HCT116 (cell line): Measurements from ENCODE around the gene SAMD4A. TPM values are rescaled to one million over a fixed set of nuclear protein-coding genes. Genes with fewer than 3 reads are reported as not detected.

Experiments
- ATAC-seq: fragments of 200-7000 bp; cut with Tn5 transposase; 2 replicates; pipeline ENCODE4 v1.9.1; 2020; ENCODE audit warnings: mild to moderate bottlenecking, moderate library complexity
- BruUV-seq: library from RNA; stranded (reverse); fragments of 400-500 nt; replicated peaks from 2 replicates; lab custom pipeline; 2021; lab: Mats Ljungman, UMichigan
- CTCF ChIA-PET: fragments of 300-600 bp; sonication (Branson Sonifier 250); formaldehyde crosslinking; loops from one replicate; lab custom pipeline; 2021; ENCODE audit warnings: antibody characterized with exemption; lab: Charles Lee
- POLR2A ChIA-PET: fragments of 300-600, 350-600 bp; sonication (Branson Sonifier 250); formaldehyde crosslinking; loops from one replicate; lab custom pipeline; 2021; ENCODE audit warnings: antibody characterized with exemption; lab: Charles Lee
- RAD21 ChIA-PET, 2 experiments: fragments of 300-600 bp; sonication (Branson Sonifier 250); formaldehyde crosslinking; loops; one replicate each; lab custom pipeline; 2023; ENCODE audit warnings: low total read pairs in 2 of 2; ENCODE audit not compliant: uncharacterized antibody in 2 of 2, unreplicated experiment in 2 of 2, low non-redundant PET in 1 of 2; lab: Charles Lee
- DNase-seq: peaks from one replicate; pipeline ENCODE4 v3.0.0-alpha.2; 2010; ENCODE audit warnings: low read depth, low spot score
- H2AFZ ChIP-seq: fragments of 200-600 bp; shearing (Covaris generic), sonication (generic); 2 replicates; pipeline ENCODE4 v1.6.1; 2017; ENCODE audit warnings: low read depth, mixed run types, mixed read lengths, antibody characterized with exemption, low read length; ENCODE audit not compliant: poor library complexity, severe bottlenecking
- H3K27ac ChIP-seq: 2 replicates; pipeline ENCODE4 v1.5.1; 2012; ENCODE audit warnings: low read depth, low read length
- H3K27me3 ChIP-seq: fragments of 200-600 bp; sonication (generic); 2 replicates; pipeline ENCODE4 v1.6.1; 2016; ENCODE audit warnings: mixed run types, low read length, mixed read lengths; ENCODE audit not compliant: insufficient read depth
- H3K36me3 ChIP-seq, 2 experiments: fragments of 200-500 bp in 1 of 2; fragments of 200-600 bp in 1 of 2; sonication (Bioruptor generic) in 1 of 2; sonication (generic) in 1 of 2; 2 replicates each; pipeline versions ENCODE4 v1.5.1 to v1.6.1; 2014 to 2016; ENCODE audit warnings: low read length in 2 of 2, inconsistent platforms in 1 of 2, mixed read lengths in 1 of 2, mixed run types in 1 of 2; ENCODE audit not compliant: insufficient read depth in 2 of 2, control insufficient read depth in 1 of 2
- H3K4me1 ChIP-seq, 2 experiments: fragments of 200-600 bp in 1 of 2; sonication (generic) in 1 of 2; 2 replicates each; pipeline versions ENCODE4 v1.5.1 to v1.6.1; 2012 to 2017; ENCODE audit warnings: low read length in 2 of 2, inconsistent platforms in 1 of 2, mild to moderate bottlenecking in 1 of 2, mixed read lengths in 1 of 2, mixed run types in 1 of 2, moderate library complexity in 1 of 2; ENCODE audit not compliant: insufficient read depth in 2 of 2, control insufficient read depth in 1 of 2
- H3K4me2 ChIP-seq: fragments of 200-600 bp; sonication (generic); 2 replicates; pipeline ENCODE4 v1.6.1; 2017; ENCODE audit warnings: mixed run types, low read length, mixed read lengths
- H3K4me3 ChIP-seq, 2 experiments: fragments of 200-600 bp in 1 of 2; sonication (generic) in 1 of 2; replicated peaks in 1 of 2; 2 replicates each; pipeline ENCODE4 v1.5.1; 2011 to 2016; ENCODE audit warnings: low read length in 2 of 2, control low read depth in 1 of 2, low read depth in 1 of 2, mild to moderate bottlenecking in 1 of 2, mixed read lengths in 1 of 2, mixed run types in 1 of 2
- H3K79me2 ChIP-seq: fragments of 200-600 bp; sonication (generic); 2 replicates; pipeline ENCODE4 v1.6.1; 2017; ENCODE audit warnings: mild to moderate bottlenecking, mixed run types, low read length, moderate library complexity, mixed read lengths; ENCODE audit not compliant: insufficient read depth
- H3K9ac ChIP-seq: fragments of 200-600 bp; sonication (generic); 2 replicates; pipeline ENCODE4 v1.6.1; 2016; ENCODE audit warnings: low read length, mixed read lengths
- H3K9me2 ChIP-seq: fragments of 200-600 bp; sonication (generic), shearing (Covaris generic); 2 replicates; pipeline ENCODE4 v1.6.1; 2017; ENCODE audit warnings: mixed run types, mild to moderate bottlenecking, moderate library complexity; ENCODE audit not compliant: insufficient read depth
- H3K9me3 ChIP-seq, 2 experiments: fragments of 200-500 bp in 1 of 2; fragments of 200-600 bp in 1 of 2; sonication (Bioruptor generic) in 1 of 2; sonication (generic) in 1 of 2; 2 replicates each; pipeline ENCODE4 v1.6.1; 2014 to 2017; ENCODE audit warnings: low read length in 2 of 2, mixed read lengths in 2 of 2, inconsistent platforms in 1 of 2, low read depth in 1 of 2, mild to moderate bottlenecking in 1 of 2, mixed run types in 1 of 2, moderate library complexity in 1 of 2; ENCODE audit not compliant: control insufficient read depth in 1 of 2, insufficient read depth in 1 of 2
- H4K20me1 ChIP-seq: fragments of 200-600 bp; sonication (generic), shearing (Covaris generic); 2 replicates; pipeline ENCODE4 v1.6.1; 2017; ENCODE audit warnings: mixed run types, mild to moderate bottlenecking, moderate library complexity; ENCODE audit not compliant: insufficient read depth
- CBX3 ChIP-seq: IDR thresholded peaks from 2 replicates; pipeline ENCODE4 v1.6.1; 2012; ENCODE audit warnings: low read depth
- EZH2 ChIP-seq: fragments of 200-600 bp; sonication (generic); IDR thresholded peaks from 2 replicates; pipeline ENCODE4 v1.6.1; 2017; ENCODE audit warnings: antibody characterized with exemption, mixed run types
- FOSL1 ChIP-seq: IDR thresholded peaks from 2 replicates; pipeline ENCODE4 v1.6.1; 2012; ENCODE audit warnings: low read depth
- JUND ChIP-seq: IDR thresholded peaks from 2 replicates; pipeline ENCODE4 v1.6.1; 2012
- POLR2A ChIP-seq: IDR thresholded peaks from 2 replicates; pipeline ENCODE4 v1.7.0; 2011; ENCODE audit warnings: borderline replicate concordance; ENCODE audit not compliant: insufficient read depth, insufficient read length; ENCODE audit errors: extremely low read depth
- POLR2AphosphoS5 ChIP-seq: IDR thresholded peaks from 2 replicates; pipeline ENCODE4 v1.6.1; 2011; ENCODE audit warnings: mild to moderate bottlenecking, low read depth, low read length, moderate library complexity
- SIN3A ChIP-seq: IDR thresholded peaks from 2 replicates; pipeline ENCODE4 v1.6.1; 2012; ENCODE audit warnings: low read depth
- TCF7L2 ChIP-seq: IDR thresholded peaks from 2 replicates; pipeline ENCODE4 v1.7.0; 2011; ENCODE audit warnings: borderline replicate concordance, inconsistent platforms; ENCODE audit not compliant: insufficient read depth, insufficient read length; ENCODE audit errors: extremely low read depth
- YY1 ChIP-seq: IDR thresholded peaks from 2 replicates; pipeline ENCODE4 v1.6.1; 2011; ENCODE audit warnings: low read length, low read depth, moderate library complexity, mild to moderate bottlenecking; ENCODE audit not compliant: insufficient replicate concordance; ENCODE audit errors: extremely low read depth
- intact Hi-C: fragments of 100-400 bp; cut with micrococcal nuclease; formaldehyde crosslinking; loops from 2 replicates; pipeline ENCODE4 v1.10.0; 2022
- total RNA-seq: library from RNA; stranded (reverse); gene quantifications from one replicate; pipeline ENCODE4 v1.2.1, GENCODE V29; 2021; ENCODE audit not compliant: unreplicated experiment
- TF ChIP-seq, protein P1 (sequence below): IDR thresholded peaks from 2 replicates; pipeline ENCODE4 v1.6.1; 2011; ENCODE audit warnings: mild to moderate bottlenecking, low read length, moderate library complexity; ENCODE audit not compliant: insufficient replicate concordance; ENCODE audit errors: extremely low read depth
- TF ChIP-seq, protein P2 (sequence below): IDR thresholded peaks from 2 replicates; pipeline ENCODE4 v1.6.1; 2012
- TF ChIP-seq, protein P3 (sequence below): IDR thresholded peaks from 2 replicates; pipeline ENCODE4 v1.6.1; 2012; ENCODE audit warnings: low read depth

Gene SAMD4A
- total RNA-seq, 1 experiment from 2014 or later: 9.0 TPM

DNA sequence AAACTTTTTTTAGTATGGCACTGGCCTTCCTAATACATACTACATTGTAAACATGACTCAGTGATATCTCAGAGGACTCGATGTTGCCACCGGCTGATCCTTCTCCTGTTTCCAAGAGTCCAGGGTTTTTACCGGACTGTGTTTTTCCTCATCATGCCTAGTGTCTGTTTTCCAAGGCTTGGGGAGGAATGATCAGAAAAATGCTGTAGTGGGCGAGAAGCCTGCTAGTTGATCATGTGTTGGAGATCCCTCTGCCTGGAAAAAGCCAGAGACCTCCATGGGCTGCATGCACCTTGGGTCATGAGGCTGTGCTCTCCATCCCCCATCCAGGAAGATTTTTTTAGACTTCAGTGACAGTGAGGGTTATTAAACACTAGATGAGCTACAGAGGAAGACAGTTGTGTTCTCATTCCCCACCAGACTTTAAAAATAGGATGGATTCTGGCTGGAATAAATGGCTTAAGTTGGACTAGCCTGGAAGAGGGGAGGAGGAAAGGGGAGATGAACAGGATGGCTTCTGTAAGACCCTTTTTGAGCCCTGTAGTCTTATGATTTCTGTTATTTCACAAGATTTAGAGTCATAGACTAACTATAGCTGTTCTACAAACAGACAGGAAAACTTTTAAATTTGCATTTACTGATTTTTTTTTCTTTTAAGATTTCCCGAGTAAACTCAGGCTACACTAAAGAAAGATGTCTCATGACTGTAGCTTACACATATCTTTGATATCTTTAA, 145.7 kb downstream of the SAMD4A start (continued):
- TF ChIP-seq POLR2A: no peak
- TF ChIP-seq, protein P1, sequence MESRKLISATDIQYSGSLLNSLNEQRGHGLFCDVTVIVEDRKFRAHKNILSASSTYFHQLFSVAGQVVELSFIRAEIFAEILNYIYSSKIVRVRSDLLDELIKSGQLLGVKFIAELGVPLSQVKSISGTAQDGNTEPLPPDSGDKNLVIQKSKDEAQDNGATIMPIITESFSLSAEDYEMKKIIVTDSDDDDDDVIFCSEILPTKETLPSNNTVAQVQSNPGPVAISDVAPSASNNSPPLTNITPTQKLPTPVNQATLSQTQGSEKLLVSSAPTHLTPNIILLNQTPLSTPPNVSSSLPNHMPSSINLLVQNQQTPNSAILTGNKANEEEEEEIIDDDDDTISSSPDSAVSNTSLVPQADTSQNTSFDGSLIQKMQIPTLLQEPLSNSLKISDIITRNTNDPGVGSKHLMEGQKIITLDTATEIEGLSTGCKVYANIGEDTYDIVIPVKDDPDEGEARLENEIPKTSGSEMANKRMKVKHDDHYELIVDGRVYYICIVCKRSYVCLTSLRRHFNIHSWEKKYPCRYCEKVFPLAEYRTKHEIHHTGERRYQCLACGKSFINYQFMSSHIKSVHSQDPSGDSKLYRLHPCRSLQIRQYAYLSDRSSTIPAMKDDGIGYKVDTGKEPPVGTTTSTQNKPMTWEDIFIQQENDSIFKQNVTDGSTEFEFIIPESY: no peak
- TF ChIP-seq SIN3A: no peak
- no peak for TF ChIP-seq POLR2AphosphoS5

DNA sequence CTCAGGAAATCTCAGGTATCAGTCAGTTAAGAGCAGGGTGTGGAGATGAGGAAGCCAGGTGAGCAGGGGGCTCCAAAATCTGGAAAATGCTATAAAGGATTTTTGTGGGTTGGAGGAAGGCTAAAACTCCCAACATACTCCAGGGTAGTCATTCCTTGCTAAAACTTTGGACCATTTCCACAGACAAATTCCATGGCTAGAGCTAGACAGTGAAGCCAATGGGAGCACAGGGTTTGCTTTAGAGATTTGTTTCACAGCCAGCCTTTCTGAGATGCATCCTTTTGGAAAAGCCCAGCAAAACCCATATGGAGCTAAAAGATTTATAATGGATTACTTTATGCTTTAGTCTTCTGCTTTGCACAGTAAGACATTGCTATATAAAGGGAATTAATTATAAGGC, 146.5 kb downstream of the SAMD4A start:
- DNase-seq (no peak), ATAC-seq (no peak)
- no peaks in the 10 kb centered on the region for H3K36me3 ChIP-seq
- H3K79me2 ChIP-seq: no peaks in the 10 kb centered on the region
- H2AFZ ChIP-seq: no peak overlapping the region
- BruUV-seq: no TSS peak
- POLR2A ChIA-PET: no interaction called here
- H3K4me3 ChIP-seq: no peak overlapping the region
- CTCF ChIA-PET: no interaction called here
- no peak overlapping the region for H3K9ac ChIP-seq
- H3K27me3 ChIP-seq: no peaks in the 10 kb centered on the region
- intact Hi-C loops: no loop called here
- H3K4me1 ChIP-seq: peaks cover 0 to 5% of the 10 kb centered on the region in 2 experiments; a peak in 2 of 4 replicates
- H4K20me1 ChIP-seq: no peaks in the 10 kb centered on the region
- TF ChIP-seq, protein P1: no peak
- TF ChIP-seq, protein P2, sequence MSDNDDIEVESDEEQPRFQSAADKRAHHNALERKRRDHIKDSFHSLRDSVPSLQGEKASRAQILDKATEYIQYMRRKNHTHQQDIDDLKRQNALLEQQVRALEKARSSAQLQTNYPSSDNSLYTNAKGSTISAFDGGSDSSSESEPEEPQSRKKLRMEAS: no peak
- TF ChIP-seq, protein P3, sequence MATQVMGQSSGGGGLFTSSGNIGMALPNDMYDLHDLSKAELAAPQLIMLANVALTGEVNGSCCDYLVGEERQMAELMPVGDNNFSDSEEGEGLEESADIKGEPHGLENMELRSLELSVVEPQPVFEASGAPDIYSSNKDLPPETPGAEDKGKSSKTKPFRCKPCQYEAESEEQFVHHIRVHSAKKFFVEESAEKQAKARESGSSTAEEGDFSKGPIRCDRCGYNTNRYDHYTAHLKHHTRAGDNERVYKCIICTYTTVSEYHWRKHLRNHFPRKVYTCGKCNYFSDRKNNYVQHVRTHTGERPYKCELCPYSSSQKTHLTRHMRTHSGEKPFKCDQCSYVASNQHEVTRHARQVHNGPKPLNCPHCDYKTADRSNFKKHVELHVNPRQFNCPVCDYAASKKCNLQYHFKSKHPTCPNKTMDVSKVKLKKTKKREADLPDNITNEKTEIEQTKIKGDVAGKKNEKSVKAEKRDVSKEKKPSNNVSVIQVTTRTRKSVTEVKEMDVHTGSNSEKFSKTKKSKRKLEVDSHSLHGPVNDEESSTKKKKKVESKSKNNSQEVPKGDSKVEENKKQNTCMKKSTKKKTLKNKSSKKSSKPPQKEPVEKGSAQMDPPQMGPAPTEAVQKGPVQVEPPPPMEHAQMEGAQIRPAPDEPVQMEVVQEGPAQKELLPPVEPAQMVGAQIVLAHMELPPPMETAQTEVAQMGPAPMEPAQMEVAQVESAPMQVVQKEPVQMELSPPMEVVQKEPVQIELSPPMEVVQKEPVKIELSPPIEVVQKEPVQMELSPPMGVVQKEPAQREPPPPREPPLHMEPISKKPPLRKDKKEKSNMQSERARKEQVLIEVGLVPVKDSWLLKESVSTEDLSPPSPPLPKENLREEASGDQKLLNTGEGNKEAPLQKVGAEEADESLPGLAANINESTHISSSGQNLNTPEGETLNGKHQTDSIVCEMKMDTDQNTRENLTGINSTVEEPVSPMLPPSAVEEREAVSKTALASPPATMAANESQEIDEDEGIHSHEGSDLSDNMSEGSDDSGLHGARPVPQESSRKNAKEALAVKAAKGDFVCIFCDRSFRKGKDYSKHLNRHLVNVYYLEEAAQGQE: no peak
- TF ChIP-seq POLR2AphosphoS5 (no peak), YY1 (no peak), JUND (no peak), CBX3 (no peak), EZH2 (no peak), TCF7L2 (no peak), FOSL1 (no peak)
- RAD21 ChIA-PET: no interaction called here
- no peak overlapping the region for H3K4me2 ChIP-seq
- no peaks in the 10 kb centered on the region for H3K9me2 ChIP-seq
- no peaks in the 10 kb centered on the region for H3K9me3 ChIP-seq
- no peak overlapping the region for H3K27ac ChIP-seq
